Stimulated activated CD4-positive, alpha-beta T cell treated with anti-CD3 and anti-CD28 coated beads, Interleukin-4, amount 100 ng/mL, for 4 hours (primary cell): ENCODE data around the gene DPF3.

Experiments used
- DNase-seq, 2 experiments: peaks; one replicate each; pipeline ENCODE4 v3.0.0-alpha.2; 2020

Gene DPF3

DNA sequence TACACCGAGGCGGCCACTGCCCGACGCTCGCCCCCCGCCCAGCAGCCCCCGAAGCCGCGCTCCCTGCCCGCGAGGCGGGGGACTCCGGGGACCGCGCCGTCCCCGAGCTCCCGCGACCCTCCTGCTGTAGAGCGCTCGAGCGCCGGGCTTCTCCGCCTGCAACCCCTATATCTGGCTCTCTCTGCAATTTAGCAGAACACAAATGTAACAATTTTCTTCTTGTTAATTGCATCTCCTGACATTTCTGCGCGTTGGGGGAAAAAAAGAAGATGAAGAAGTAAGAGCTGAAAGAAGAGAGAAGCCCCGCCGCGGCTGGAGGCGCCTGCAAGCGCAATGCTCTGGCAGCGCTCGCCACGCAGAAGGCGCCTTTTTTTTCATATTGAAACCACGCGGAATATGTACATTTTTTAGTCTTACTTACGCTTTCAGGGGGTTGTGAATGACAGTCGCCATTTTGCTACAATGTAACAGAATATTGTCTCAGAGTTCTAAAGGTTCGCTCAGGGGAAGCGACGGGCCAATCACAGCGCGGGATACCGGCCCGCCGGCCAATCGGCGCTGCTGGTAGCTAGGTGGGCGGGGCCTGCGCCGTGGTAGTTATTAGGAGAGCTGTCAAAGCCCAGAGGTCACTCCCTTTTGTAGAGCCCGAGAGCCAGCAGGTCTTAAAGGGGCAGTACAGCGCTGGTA is at the start of gene DPF3:
DPF3 (minus strand) TSS at position 466 of the 687 bp plus-strand sequence; CDS start at position 453, 13 bp downstream.
- DNase-seq, result peak; percentile 90

- DNase-seq, result no peak
Measured at GRCh38 chr14:72942934-72943333, 49.0 kb upstream of the DPF3 start.

- DNase-seq, result no peak
Measured at GRCh38 chr14:72941286-72941985, 47.5 kb upstream of the DPF3 start.

DNA sequence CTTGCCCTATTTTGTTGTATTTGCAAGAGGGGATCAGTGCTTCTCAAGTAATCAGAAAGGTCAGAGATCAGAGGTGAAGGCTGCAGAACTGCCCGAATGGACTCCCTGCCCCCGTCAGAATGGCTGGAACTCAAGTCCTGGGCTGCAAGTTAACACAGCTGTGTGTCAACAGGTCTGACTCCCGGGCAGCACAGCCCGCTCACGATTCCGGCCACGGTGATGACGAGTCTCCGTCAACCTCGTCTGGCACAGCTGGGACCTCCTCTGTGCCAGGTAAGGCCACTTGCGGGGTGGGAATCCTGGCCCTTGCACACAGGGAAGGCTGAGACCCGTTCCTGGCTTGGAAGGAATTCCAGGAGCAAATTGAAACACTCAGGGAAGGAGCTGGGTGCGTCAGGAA is 45.7 kb upstream of the DPF3 start:
- no peak for DNase-seq

GRCh38 chr14:72932893-72933292 is 39.0 kb upstream of the DPF3 start:
- no peak for DNase-seq

DNA sequence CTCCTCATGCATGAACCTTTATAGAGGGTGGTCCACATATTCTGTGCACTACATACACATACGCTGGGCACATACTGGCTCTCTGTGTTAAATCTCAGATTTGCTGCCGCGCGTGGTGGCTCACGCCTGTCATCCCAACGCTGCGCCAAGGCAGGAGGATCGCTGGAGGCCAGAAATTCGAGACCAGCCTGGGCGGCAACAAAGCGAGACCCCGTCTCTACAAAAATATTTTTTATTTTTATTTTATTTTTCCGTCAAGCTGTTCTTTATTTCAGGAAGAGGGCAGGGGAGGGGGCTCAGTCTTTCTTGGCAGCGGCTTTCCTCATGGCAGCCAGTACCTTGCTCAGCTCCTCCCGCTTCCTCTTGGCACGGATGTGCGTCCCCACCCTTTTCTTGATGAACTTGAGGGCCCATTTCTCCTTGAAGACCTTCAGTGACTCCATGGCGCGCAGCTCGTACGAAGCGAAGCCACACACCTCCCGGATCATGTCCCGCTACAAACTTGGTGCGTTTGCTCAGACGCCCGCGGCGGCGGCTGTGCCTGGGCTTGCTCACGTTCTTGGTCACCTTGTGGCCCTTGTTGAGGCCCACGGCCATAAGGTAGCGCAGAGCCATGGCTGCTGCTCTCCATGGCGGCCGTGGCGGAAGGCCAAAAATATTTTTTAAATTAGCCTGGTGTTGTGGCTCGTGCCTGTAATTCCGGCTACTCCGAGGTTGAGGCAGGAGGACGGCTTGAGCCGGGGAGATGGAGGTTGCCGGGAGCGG is 35.6 kb upstream of the DPF3 start:
- no peak for DNase-seq

DNA sequence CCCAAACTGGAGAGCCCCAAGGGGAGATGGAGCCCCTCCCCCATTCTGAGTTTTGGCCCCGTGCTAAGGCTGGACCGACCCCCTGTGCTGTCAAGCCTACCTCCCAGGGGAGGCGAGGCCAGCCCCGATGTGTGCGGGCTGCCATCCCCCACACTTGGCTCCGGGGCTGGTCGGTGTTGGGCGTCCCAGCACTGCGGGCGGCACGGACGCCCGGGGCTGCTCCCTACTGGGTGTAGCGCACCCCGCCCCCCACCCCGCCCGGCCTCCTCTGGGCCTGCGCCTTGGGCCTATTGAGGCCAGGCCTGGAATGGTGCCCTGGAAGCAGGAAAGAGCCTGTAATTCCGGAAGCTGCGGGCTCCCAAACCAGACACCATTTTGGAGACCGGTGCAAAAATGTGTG is 35.0 kb upstream of the DPF3 start:
- DNase-seq, result no peak

DNA sequence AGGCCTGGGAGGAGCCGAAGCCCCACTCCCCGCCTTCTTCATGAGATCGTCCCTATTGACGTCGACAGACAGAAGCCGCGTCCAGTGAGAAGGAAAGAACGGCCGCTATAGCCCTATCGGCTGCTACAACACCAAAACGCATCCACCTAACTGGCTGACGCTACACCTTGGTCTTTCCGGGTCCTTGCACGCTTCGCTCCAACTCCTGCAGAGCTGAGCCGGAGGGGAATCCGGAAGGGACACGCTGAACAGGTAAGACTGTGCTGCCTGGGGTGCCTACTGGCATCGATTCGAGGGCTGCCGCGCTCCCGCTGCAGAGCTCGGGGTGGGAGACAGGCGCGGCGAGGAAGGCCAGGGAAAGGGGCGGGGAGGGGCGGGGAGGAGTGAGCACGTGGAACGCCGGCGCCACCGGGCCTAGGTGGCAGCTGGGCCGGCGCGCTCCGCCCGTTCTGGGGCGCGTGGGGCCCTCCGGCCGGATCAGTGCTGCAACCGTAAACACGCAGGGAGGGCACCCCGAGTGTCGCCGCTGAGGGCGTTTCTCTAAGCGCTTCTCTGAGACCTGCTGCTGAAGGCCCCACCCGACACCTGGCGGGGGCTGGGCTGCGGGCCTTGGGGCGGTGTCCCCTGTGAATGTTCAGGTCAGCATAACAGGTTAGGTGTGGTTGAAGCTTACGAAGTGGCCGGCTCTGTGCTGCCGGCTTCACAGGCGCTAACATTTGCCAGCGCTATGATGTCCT is 32.6 kb upstream of the DPF3 start, which contains the start of gene DCAF4:
DCAF4 (plus strand) TSS at position 173 of the 737 bp plus-strand sequence. CDS start 11,515 bp downstream, outside the sequence.
- peak; percentile 60 to 96 for DNase-seq

GRCh38 chr14:72925815-72926291 is 32.0 kb upstream of the DPF3 start:
- peak in 1 of 2 experiments; percentile 91 for DNase-seq

DNA sequence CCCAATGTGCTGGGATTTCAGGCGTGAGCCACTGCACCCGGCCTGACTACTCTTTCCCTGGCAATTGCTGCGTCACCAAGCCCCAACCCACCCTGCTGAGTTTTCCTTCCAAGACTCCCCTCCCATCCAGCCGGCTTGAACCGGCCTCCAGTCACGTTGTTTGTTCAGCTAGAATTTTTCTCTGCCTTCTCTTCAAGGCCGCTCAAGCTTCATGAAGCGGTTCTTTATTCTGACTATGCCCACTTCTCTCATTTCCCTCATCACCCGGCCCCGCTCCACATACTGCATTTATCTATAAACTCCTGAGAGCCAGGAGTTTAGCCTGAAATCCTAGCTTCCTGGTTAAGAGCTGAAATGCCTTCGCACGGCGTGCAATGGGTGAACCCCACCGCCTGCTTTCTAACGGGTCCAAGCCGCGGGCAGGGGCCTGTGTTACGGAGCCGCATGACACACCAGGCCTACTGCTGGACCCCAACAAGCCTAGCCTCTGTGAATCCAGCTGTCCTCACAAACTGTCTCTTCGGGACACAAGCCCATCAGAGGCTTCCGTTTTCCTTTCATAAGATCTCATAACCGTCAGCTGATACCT is 31.4 kb upstream of the DPF3 start:
- no peak for DNase-seq

DNA sequence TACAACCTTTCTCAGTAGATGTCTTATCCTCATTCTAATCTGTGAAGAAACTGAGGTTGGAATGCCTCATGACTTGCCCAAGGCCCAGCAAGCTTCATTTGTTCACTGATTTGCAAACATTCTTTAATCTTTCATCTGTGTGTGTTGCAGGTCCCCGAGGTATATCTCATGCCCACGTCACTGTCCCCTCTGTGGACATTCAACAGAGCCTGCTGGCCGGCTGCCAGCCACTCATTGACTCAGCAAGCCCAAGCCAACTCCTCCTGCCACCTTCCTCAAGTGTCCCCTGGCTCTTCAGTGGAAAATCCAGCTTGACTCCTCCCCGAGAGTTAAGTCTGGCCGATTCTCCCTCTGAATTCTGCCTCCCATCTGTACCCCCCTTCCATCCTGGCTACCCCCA is 30.4 kb upstream of the DPF3 start:
- DNase-seq, result no peak

DNA sequence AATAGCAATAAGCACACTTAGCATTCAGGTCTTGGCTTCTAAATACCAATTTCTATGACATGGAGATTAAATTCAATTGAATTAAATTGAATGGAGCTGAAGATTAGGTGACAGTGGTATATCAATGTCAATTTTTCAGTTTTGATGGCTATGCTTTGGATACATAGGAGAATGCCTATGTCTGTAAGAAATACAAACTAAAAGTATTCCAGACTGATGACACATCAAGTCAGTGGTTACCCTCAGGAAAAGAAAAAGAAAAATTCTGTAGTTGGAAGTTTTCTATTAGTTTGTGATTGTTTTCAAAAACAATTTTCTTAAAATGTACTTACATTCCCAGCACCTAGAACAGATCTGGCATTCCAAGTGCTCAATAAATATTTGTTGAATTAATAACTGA is 27.5 kb upstream of the DPF3 start:
- DNase-seq, result no peak

DNA sequence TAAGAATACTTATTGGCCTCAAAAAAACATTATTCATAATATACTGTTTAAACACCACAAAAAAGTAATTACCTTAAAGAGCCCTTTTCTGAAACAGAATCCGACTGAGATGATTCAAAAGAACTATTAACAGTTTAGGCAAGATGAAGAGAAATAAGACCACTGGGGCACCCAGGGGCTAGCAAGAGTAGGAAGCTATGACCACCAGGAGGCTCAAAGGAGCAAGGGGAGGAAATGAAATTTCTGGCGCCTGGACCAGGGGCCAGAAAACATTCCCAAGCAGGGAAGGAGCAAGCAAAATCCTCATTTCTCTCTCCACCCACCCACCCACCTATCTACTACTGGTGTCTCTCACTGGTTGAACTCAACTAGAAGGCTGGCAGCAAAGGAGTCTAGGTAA is 26.1 kb upstream of the DPF3 start:
- no peak for DNase-seq

DNA sequence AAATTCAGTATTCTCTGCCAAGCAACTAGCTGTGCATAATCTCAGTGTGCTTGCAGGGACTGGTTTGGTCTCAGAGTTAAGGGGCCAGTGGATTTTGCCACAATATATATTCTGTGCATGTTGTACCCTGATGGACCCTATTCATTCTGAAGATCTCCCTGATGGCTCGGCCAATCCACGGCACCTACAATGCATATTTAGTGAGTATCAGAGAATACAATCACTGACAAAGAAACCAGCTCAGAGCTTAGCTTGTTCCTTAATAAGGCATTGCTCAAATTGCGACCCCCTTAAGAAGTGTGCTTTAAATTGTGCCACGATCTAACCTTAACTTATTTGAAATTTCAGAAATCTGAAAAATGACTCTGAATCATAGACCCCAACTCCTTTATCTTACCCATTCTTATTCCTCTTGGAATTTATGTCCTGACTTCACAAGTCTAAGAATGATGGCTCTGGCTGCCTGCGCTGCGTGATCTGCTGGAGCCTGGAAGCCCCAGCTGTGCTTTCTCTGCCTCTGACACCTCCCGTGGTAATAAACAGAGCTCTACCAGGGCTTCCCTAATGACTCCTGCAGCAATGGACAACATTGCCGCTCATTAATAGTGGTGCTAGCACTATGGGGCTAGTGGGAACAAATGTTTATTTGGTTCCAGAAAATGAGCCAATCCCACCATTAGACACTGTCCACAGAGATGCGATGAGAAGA is 23.3 kb upstream of the DPF3 start:
- no peak for DNase-seq

DNA sequence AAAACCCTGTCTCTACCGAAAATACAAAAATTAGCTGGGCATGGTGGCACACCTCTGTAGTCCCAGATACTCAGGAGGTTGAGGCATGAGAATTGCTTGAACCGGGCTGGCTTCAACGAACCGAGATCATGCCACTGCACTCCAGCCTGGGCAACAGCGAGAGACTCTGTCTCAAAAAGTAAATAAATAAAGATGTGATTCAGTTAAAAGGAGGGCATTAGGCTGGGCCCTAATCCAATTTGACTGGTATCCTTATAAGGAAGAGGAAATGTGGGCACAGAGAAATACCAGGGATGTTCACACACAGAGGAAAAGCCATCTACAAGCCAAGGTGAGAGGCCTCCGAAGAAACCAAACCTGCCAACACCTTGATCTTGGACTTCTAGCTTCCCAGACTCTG is 22.3 kb upstream of the DPF3 start:
- DNase-seq, result no peak

- DNase-seq, result no peak
Measured at GRCh38 chr14:72913809-72914208, 19.9 kb upstream of the DPF3 start.

DNA sequence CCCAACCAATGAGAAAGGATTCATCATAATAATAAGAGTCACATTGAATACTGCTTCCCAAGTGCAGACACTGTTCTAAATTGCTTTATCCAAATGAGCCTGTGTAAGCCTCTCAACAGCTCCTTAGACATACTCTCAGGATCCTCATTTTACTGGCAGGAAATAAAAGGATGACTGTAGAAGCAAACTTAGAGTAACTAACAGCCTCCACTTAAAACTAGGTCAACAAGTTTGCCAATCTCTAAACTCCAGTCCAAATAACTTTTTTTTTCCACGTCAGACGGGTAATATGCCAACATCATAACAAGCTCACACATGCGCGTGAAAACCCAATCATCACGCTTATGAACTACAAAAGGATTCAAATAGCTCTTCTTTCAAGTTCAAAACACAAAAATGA is 15.3 kb upstream of the DPF3 start:
- no peak for DNase-seq

DNA sequence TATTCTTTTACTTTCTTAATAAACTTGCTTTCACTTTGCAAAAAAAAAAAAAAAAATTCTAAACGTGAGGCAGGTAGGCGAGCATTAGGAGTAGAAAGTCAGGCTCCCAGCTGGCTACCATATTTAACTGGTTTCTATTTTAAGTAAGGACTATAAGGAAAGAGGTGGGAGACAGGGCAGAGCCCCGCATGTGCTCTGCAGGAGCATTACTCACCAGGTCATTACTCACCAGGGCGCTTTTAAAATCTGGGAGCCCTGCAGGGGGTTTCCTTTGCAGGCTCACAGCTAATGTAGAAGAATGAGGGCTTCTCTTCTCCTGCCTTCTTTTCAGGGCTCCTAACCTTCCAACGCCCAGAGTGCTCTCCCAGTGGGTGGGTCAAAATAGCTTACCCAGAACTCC is 14.0 kb upstream of the DPF3 start:
- DNase-seq, result no peak

GRCh38 chr14:72906879-72907278 is 13.0 kb upstream of the DPF3 start:
- no peak for DNase-seq

- DNase-seq, result no peak
Measured at GRCh38 chr14:72906316-72906715, 12.4 kb upstream of the DPF3 start.

DNA sequence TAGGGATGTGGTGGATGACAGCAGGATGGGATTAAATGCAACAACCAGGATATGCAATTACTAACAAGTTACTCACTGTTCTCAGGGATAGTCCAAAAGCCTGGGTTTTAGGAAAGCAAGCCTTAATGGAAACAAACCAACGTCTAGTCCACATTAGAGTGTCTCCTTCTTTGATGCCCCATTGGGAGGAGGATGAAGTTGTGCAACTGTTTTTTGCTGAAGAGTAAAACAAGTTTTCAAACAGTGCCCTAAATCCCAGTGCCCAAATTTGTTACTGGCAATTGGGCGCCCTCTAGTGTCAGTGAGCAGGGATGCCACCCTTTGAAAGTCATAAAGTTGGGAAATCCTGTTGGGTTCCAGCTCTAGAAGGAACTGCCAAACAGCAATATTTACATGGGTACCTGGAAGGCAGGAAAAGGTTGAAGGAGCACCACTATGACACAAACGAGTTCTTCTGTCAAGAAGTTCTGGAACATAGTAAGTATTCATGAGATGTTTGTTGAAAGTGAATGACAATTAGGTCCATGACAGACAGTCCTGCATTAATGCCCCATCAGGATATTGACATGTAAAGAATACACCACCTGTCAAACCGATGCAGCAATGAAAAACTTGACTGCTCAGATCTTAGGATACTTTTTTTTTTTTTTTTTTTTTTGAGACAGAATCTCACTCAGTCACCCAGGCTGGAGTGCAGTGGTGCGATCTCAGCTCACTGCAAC is 11.1 kb upstream of the DPF3 start:
- DNase-seq, result peak; percentile 46 to 53
